Measurements from ENCODE around the gene SLAMF8.

The SLAMF8 gene

GRCh38 chr1:159872891-159873290, 46.2 kb downstream of the SLAMF8 start:
- DNase-seq: no peak
- ATAC-seq: no peak

DNA sequence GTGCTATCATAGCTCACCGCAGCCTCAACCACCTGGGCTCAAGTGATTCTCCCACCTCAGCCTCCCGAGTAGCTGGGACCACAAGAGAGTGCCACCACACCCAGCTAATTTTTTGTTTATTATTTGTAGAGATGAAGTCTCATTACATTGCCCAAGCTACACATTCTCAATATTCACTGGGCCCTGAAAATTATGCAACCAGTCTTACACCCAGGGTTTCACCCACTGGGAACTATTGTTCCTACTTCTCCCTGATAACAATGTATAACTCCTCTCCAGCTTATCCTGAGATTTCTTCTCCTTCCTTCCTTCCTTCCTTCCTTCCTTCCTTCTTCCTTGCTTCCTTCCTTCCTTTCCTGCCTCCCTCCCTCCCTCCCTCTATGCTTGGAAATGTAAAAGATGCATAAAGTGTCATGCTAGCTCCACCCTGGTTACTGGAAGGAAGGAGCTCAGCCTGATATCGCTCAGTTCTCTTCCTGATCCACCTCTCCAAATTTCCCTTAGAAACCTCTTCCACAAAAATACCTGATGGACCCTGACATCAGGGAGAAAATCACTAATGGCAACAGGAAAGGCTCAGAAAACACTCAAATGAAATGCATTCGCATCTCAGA, 47.0 kb downstream of the SLAMF8 start:
- DNase-seq (no peak), ATAC-seq (no peak)

DNA sequence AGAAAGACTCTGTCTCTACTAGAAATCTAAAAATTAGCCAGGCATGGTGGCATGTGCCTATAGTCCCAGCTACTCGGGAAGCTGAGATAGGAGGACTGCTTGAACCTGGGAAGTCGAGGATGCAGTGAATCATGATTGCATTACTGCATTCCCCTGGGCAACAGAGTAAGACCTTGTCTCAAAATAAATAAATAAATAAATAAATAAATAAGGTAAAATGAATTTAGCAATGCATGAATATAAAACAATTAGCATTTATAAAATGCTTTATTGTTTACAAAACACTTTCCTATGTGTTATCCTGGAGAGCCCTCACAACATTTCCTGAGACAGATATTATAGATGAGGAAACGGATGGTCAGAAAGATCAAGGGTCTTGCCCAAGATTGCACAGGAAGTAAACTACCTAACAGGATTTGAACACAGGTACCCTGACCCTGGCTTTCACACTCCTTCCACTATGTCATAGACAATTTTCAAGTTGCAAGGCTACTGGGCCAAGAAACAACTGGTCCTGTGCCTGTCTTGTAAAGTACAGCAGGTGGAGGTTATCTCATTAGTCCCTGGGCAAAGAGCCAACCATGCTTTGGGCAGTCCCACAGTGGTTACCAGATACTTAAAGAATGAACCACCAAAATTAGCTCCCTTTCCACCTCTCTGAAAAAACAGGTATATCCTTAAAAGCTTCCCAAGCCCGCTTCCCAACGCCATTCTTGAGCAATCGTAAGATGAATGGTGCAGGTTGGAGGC, 51.2 kb downstream of the SLAMF8 start:
- no peak for ATAC-seq
- no peak for DNase-seq

DNA sequence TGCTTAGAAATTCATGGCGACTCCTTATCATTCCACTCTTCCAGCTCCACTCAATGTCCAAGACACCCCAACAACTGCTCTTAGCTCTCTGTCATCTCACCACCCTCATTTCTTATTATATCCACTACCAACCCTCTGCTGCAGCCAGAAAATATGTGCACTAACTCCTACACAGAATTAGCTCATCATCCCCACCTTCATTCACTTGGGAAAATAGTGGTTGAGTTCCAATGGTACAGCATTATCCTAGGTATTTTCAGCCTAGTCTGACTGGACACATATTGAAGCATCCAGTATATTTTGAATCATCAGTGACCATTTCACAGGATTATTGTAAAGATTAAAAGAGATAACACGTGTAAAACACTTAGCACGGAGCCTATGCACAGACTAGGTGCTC, 52.5 kb downstream of the SLAMF8 start:
- no peak for DNase-seq
- ATAC-seq: no peak

- ATAC-seq (no peak), DNase-seq (no peak)
Measured at GRCh38 chr1:159879977-159880376, 53.3 kb downstream of the SLAMF8 start.

DNA sequence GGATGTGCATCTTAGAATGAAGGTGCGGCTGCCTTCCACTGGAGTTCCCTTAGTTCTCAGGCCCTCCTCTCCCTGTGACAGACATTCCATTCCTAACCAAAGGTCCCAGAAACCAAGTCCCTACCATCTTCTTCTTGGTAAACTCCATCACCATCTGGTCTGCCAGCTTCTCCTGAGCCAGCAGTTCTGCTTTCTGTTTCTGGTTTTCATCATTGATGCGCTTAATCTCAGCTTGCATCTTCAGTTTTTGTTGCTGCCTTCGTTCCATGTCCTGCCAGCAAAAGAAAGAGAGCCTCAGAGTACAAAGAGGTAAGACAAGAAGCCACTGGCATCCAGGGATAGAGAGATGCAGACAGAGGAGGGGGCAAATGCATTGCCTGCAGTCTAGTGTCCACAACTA, 53.8 kb downstream of the SLAMF8 start:
- ATAC-seq (no peak), DNase-seq (no peak)

DNA sequence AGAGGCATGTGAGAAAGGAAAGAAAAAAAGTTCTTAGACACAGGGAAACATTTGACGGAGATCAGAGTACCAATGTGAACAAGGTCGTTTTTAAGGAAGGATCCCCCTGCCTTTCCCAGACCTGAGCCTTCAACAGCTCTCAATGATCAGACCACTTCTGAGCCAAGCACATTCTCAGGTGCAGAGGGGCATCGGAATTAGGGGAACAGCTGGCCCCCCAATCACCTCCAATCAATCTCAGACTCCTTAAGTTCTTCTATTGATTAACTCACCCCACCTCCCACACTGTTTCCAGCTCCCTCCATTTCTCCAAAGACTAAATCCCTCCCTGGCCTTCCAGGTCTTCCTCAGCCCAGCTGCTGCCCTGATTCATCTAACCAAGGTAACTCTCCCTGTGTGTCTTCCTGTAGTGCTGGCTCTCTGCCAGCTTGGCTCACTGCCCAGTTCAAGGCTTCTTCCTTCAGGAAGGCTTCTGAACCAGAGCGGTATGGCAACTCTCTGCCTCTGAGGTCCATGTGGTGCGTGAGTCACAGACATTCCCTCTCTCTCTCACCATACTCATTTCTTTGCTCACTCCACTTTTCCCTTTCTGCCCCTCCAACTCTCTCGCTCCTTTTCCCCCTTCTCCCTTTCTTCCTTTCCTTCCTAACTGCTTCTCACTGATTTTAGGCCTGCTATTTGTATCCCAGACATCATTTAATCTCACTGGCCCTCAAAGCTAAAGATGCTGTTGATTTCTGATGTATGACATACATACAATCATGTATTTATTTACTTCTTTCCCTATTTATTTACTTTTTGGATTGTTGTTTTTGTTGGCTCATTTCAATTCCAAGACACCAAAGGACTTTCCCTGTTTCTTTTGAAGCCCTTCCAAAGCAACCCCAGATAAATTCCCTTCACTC, 55.2 kb downstream of the SLAMF8 start:
- ATAC-seq (no peak), DNase-seq (peak; percentile 26)

- ATAC-seq (no peak), DNase-seq (no peak)
Measured at GRCh38 chr1:159882527-159882862, 55.8 kb downstream of the SLAMF8 start.

- DNase-seq: no peak
- no peak for ATAC-seq
Measured at GRCh38 chr1:159883134-159883533, 56.5 kb downstream of the SLAMF8 start.

GRCh38 chr1:159884296-159884695, 57.6 kb downstream of the SLAMF8 start:
- DNase-seq (no peak), ATAC-seq (no peak)

Data from stimulated activated naive CD8-positive, alpha-beta T cell treated with anti-CD3 and anti-CD28 coated beads, Interleukin-15, Interleukin-2, amounts not matched to agents 100 U/mL and 50 U/mL, for 24 hours (primary cell).